OCI-LY3 (cell line): ENCODE measurements around the gene CNR2.

Experiments
- EZH2phosphoT487 ChIP-seq: fragments of 200-600 bp; shearing (Covaris generic); IDR thresholded peaks from 2 replicates; pipeline ENCODE4 v1.6.1; 2018; ENCODE audit warnings: antibody characterized with exemption, mixed run types, low read depth
- TF ChIP-seq, protein P1 (sequence below): fragments of 200-600, 300-600 bp; sonication (generic); IDR thresholded peaks from 2 replicates; pipeline ENCODE4 v1.5.1; 2014; ENCODE audit warnings: antibody characterized with exemption, low read length, low read depth

DNA sequence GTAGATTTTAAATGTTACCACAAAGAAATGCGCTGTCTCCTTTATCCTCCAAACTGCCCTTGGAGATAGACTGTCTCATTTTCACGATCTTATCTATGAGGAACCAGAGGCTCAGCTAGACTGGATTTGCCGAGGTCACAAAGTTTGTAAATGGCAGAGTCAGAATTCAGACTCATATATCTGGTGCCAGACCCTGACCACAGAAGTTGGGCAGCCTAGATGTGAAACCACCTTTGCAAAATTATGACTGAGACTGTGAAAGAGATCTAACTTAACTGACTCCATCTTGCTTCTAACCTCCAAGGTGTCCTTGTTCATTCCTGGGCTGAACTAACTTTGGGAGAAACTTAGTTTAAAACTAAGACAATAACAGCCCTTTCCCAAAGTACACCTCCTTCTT, 14.1 kb downstream of the CNR2 start:
- TF ChIP-seq, protein P1, sequence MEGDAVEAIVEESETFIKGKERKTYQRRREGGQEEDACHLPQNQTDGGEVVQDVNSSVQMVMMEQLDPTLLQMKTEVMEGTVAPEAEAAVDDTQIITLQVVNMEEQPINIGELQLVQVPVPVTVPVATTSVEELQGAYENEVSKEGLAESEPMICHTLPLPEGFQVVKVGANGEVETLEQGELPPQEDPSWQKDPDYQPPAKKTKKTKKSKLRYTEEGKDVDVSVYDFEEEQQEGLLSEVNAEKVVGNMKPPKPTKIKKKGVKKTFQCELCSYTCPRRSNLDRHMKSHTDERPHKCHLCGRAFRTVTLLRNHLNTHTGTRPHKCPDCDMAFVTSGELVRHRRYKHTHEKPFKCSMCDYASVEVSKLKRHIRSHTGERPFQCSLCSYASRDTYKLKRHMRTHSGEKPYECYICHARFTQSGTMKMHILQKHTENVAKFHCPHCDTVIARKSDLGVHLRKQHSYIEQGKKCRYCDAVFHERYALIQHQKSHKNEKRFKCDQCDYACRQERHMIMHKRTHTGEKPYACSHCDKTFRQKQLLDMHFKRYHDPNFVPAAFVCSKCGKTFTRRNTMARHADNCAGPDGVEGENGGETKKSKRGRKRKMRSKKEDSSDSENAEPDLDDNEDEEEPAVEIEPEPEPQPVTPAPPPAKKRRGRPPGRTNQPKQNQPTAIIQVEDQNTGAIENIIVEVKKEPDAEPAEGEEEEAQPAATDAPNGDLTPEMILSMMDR, result no peak
- no peak for TF ChIP-seq EZH2phosphoT487
